ENCODE data around the gene KIF13A. TPM values are rescaled to one million over a fixed set of nuclear protein-coding genes. Genes with fewer than 3 reads are reported as not detected.

The KIF13A gene
- total RNA-seq, 1 donor from 2014 or later = 28.9 TPM

- H3K4me1 ChIP-seq = no peaks in the 10 kb centered on the region
- intact Hi-C loops (cut with DNase I) = no loop called here
These were observed 87.4 kb downstream of the KIF13A start for GRCh38 chr6:17900011-17900410.

GRCh38 chr6:17899491-17899890, 87.9 kb downstream of the KIF13A start:
- TF ChIP-seq CTCF (IDR thresholded peaks at IDR 0.05) = no peak
- Histone ChIP-seq H3K4me1 (no peaks in the 10 kb centered on the region), H3K4me3 (no peak overlapping the region), H3K27me3 (no peaks in the 10 kb centered on the region), H3K9me3 (peaks cover 12% of the 10 kb centered on the region in 2 donors), H3K27ac (no peak overlapping the region), H3K36me3 (peaks cover 0 to 32% of the 10 kb centered on the region in 2 donors)
- no peak for DNase-seq (ENCODE audit: low spot score in 2 of 2)
- intact Hi-C loops (cut with DNase I) = no loop called here

More at GRCh38 chr6:17900011-17900410, 87.4 kb downstream of the KIF13A start:
- no peak for DNase-seq (ENCODE audit: low spot score in 2 of 2)
- H3K27ac ChIP-seq = no peak overlapping the region
- H3K9me3 ChIP-seq = peaks cover 6 to 7% of the 10 kb centered on the region in 2 donors
- H3K36me3 ChIP-seq = peaks cover 0 to 26% of the 10 kb centered on the region in 2 donors
- no peak overlapping the region for H3K4me3 ChIP-seq
- TF ChIP-seq CTCF (IDR thresholded peaks at IDR 0.05) = no peak
- no peaks in the 10 kb centered on the region for H3K27me3 ChIP-seq

DNA sequence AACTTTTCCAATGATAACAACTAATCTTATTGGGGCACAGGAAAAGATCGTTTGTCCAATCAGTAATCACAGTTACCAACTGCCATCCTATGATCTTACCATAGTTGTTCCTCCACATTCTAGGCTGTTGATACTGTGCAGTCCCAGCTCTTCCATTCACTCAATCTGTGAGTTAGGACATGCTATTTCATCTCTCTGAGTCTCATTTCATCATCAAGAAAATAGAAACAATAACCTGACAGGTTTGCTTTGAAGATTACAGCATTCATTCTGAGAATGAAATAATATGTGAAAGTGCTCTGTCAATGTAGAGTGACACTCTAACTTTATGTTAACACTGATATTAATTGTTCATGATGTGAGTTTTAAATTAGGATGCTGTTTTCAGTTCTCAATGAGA, 89.8 kb downstream of the KIF13A start:
- Histone ChIP-seq H3K27ac (no peak overlapping the region), H3K4me3 (no peak overlapping the region), H3K9me3 (peaks cover 12 to 19% of the 10 kb centered on the region in 2 donors), H3K4me1 (no peaks in the 10 kb centered on the region), H3K36me3 (peaks cover 0 to 47% of the 10 kb centered on the region in 2 donors), H3K27me3 (no peaks in the 10 kb centered on the region)
- intact Hi-C loops (cut with DNase I) = no loop called here
- DNase-seq (ENCODE audit: low spot score in 2 of 2) = no peak
- TF ChIP-seq CTCF (IDR thresholded peaks at IDR 0.05) = no peak

- Histone ChIP-seq H3K36me3 (peaks cover 2 to 51% of the 10 kb centered on the region in 2 donors), H3K9me3 (peaks cover 12 to 19% of the 10 kb centered on the region in 2 donors), H3K4me3 (no peak overlapping the region), H3K27ac (no peak overlapping the region), H3K27me3 (no peaks in the 10 kb centered on the region), H3K4me1 (no peaks in the 10 kb centered on the region)
- DNase-seq (ENCODE audit: low spot score in 2 of 2) = no peak
- intact Hi-C loops (cut with DNase I) = no loop called here
- no peak for TF ChIP-seq CTCF (IDR thresholded peaks at IDR 0.05)
These were observed 92.5 kb downstream of the KIF13A start for GRCh38 chr6:17894905-17895304.

GRCh38 chr6:17894191-17894590, 93.2 kb downstream of the KIF13A start:
- Histone ChIP-seq H3K27ac (no peak overlapping the region), H3K27me3 (no peaks in the 10 kb centered on the region), H3K4me3 (no peak overlapping the region), H3K9me3 (peaks cover 12 to 19% of the 10 kb centered on the region in 2 donors), H3K4me1 (no peaks in the 10 kb centered on the region), H3K36me3 (peaks cover 2 to 51% of the 10 kb centered on the region in 2 donors)
- DNase-seq (ENCODE audit: low spot score in 2 of 2) = no peak
- TF ChIP-seq CTCF (IDR thresholded peaks at IDR 0.05) = no peak
- intact Hi-C loops (cut with DNase I) = no loop called here
